RKO (cell line): ENCODE measurements around the gene TMEM131L.
A peak's percentile ranks its signal among the peaks of the same experiment; 100 is the strongest.

ENCODE experiments used
- DNase-seq: peaks from one replicate; pipeline ENCODE4 v3.0.0-alpha.2; 2016; ENCODE audit warnings: low spot score

TMEM131L gene

GRCh38 chr4:153474251-153474650, 8.1 kb downstream of the TMEM131L start:
- DNase-seq: no peak

DNA sequence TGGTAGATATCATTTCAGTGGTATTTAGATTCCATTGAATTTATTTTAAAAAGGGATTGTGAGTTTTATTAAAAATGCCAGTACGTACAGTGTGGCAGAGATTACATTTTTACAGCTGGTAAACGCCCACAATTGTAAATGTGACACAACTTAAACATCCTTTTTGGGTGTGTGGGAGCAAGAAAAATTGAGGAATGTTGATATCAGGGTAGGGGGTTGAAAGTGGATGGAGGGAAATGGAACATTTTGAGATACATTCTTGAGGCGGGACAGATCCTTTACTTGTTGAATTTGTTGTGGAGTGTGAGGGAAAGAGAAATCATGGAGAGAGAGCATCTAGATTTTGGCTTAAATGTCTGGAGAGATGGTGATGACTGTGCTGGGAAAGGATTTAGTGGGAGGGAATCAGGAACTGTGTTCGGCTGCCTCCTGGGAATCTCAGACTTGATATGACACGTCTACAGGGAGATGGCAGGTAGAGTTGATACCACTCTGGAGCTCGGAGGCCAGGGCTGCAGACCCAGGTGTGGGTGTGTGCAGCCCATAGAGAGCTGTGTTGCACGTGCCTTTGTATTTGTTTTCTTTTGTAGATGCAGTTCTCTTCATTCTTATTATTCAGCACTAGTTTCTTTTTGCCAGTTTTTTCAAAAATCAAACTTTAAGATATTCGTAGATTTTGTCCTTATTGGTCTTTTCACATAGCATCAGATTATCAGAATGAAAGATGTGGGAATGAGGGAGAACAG, 10.8 kb downstream of the TMEM131L start:
- DNase-seq: no peak

DNA sequence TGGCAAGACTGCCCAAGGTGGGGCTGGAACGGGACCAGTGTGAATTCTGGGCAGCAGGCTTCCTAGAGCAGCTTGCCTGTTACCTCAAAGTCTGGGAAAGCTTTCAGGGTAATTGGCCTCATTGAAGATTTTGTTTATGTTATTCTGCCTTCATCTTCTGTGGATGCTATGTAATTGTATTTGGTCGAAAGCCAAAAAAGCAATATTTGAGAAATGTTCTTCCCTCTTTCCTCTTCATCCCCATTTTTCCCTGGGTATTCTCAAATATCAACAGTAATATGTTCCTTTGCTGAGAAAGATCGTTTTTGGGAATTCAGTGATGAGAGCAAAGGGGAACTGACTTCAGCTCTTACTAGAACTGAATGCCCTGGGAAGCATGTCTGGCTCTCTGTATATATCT, 12.9 kb downstream of the TMEM131L start:
- DNase-seq: no peak

DNA sequence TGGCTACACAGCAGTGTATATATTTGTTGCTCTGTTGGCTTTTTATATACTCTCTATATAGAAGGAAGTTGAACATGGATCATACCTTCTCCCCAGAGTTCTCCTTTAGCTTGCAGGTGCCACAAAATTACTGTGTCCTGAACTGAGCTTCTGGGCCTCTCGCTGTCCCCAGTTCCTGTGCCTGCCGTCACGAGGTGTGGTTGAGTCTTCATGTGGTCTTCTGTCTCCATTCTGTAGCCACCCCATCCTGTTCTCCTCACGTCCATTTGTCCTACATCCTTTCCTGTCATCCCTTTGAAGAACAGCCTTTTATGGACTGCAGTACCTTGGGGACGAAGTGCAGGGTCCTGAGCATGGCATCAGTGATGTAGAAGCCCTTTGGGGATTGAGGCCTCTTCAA, 14.5 kb downstream of the TMEM131L start:
- DNase-seq: no peak

DNA sequence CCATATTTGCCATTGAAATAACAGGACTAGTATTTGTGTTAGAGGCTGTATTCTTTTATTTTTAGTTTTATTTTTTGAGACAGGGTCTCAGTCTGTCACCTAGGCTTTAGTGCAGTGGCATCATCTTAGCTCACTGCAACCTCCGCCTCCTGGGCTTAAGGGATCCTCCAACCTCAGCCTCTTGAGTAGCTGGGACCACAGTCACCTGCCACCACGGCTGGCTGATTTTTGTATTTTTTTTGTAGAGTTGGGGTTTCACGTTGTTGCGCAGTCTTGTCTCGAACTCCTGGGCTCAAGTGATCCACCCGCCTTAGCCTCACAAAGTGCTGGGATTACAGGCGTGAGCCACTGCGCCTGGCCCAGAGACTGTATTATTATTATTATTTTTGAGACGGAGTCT, 15.3 kb downstream of the TMEM131L start:
- DNase-seq: no peak

DNA sequence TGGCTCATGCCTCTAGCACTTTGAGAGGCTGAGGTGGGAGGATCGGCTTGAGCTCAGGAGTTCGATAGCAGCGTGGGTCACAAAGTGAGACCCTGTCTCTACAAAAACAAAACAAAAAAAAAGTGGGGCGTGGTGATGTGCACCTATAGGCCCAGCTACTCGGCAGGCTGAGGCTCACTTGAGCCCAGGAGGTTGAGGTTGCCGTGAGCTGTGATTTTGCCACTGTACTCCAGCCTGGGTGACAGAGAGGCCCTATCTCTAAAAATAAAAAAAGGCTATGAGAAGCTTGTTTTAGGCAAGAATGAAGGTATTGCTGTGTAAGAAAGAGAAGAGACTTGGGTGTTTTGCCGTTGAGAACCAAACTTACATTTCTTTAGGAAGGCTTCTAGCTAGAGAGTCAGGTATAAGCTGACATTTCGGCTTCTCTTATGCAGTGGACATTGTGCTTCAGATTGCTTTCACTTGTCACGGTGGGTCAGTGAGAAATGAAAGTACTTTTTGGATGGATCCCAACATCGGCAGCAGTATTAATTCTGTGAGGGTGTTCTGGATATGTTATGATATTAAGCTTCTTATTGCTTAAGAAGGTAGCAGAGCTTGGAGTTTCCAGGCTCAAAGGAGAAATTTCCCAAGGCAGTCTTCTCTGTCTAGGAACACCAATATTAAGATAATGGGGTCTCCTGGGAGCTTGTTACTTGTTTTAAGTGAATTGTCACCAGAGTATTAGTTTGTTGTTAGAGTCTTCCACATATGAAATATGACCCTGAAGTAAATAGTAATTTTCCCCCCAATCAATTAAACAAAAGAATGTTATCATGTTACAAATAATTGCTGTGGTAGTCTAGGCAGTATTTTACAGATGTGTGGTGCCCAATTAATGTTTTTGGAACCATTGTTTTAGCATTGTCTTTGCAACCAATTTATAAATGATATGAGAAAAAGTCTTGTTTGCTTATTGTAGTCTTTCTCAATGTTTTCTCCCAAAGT, 17.6 kb downstream of the TMEM131L start:
- no peak for DNase-seq

GRCh38 chr4:153485359-153485758, 19.2 kb downstream of the TMEM131L start:
- DNase-seq: no peak

- DNase-seq: no peak
Measured at GRCh38 chr4:153485860-153486259, 19.7 kb downstream of the TMEM131L start.

GRCh38 chr4:153486281-153487151, 20.4 kb downstream of the TMEM131L start:
- peak; percentile 35 for DNase-seq

GRCh38 chr4:153488006-153488891, 22.1 kb downstream of the TMEM131L start:
- DNase-seq: no peak

GRCh38 chr4:153489856-153490558, 23.8 kb downstream of the TMEM131L start:
- no peak for DNase-seq

- DNase-seq: no peak
Measured at GRCh38 chr4:153490985-153491483, 24.9 kb downstream of the TMEM131L start.

DNA sequence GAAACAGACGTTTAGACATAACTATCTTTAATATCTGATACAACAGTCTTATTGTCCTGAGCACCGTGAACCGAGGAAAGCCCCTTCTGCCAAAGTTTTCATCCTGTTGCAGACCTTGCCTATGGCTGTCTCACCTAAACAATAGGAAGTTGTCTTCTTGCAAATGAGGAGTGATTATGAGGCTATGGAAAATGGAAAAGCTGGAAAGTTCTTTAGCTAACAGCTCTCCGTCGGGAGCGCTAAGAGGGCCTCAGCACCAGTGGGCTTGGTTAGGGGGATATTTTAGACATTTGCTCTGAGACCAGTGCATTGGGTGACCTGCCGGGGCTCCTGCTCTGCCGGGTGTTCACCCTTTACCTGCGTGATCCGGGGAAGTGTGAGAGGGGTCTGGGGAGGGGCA, 28.4 kb downstream of the TMEM131L start:
- DNase-seq: no peak

- DNase-seq: no peak
Measured at GRCh38 chr4:153495480-153496193, 29.5 kb downstream of the TMEM131L start.

GRCh38 chr4:153497091-153497531, 31.0 kb downstream of the TMEM131L start:
- no peak for DNase-seq

- DNase-seq: no peak
Measured at GRCh38 chr4:153497988-153498967, 32.1 kb downstream of the TMEM131L start.

- DNase-seq: no peak
Measured at GRCh38 chr4:153499005-153499404, 32.8 kb downstream of the TMEM131L start.

DNA sequence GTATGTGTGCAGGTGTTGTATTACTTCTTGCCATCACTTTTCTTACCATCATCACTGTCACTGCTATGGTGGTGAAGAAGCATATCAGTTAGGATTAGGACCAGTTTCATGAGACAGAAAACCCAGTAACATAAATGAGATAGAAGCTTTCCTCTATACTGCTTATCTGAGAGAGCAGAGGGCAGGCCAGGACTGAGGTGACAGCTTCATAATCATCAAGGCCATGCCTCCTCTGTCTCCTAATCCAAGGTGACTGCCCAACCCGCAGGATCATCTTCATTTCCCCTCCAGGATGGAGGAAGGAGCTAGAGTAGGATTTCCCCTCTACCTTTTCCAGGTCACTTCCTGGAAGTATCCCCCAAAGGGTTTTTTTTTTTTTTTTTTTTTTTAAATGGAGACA, 35.4 kb downstream of the TMEM131L start:
- DNase-seq: no peak
